ENCODE measurements around the gene SLC25A6. TPM values are rescaled to one million over a fixed set of nuclear protein-coding genes. Genes with fewer than 3 reads are reported as not detected.

The SLC25A6 gene
- total RNA-seq, 1 experiment from 2014 or later: 455 TPM

DNA sequence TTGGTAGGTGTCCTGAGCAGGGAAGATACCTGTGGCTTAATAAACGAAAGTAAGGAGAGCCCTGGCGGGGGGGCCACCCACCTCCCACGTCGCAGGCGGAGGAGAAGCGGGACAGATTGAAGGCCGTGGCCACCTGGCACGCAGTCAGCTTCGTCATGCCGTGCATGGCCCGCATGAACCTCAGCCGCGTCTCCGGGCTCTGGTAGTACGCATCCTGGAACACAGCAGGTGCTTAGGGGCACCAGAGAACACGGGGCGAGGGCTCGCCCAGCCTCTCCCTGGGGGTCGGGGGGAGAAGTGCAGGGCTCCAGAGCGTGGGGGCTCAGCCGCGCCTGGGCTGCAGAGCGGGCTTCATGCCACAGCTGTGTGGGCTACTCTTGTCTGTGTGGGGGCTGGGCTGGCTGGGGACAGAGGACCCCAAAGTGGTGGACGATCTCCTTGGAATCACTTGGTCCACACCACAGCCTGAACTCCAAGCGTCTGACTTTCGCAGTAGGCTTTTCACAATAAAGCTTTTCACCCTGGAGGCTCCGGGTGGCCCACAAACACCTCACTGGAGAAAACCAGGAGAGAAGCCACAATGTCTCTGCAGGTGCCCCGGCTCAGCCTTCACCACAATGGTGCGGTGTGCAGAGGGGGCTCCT, 27.1 kb upstream of the SLC25A6 start:
- H3K4me3 ChIP-seq (ENCODE audit: low read depth, low read length): no peak overlapping the region
- no peak for DNase-seq
- Mint-ChIP-seq H3K4me3 (ENCODE audit: unreplicated experiment) (no peak overlapping the region), H3K9me3 (ENCODE audit: unreplicated experiment) (peaks cover 22% of the 10 kb centered on the region), H3K36me3 (ENCODE audit: insufficient read depth, unreplicated experiment) (peaks cover 49% of the 10 kb centered on the region), H3K4me1 (ENCODE audit: low read depth, unreplicated experiment) (peaks cover 9% of the 10 kb centered on the region), H3K27ac (ENCODE audit: unreplicated experiment) (no peak overlapping the region), H3K27me3 (ENCODE audit: insufficient read depth, unreplicated experiment) (no peaks in the 10 kb centered on the region)
- intact Hi-C loops (cut with micrococcal nuclease; ENCODE audit: unreplicated experiment): no loop called here
- CTCF ChIA-PET: no interaction called here
- peaks cover 2% of the 10 kb centered on the region; the same call in 1 of the 2 replicates for H3K36me3 ChIP-seq (ENCODE audit: control insufficient read depth, insufficient read depth, low read length)
- BruUV-seq (replicated peaks): no TSS peak
- H3K27me3 ChIP-seq (replicated peaks; ENCODE audit: control insufficient read depth, insufficient read depth, low read length): no peaks in the 10 kb centered on the region
- H3K4me1 ChIP-seq: no peaks in the 10 kb centered on the region
- H3K9me3 ChIP-seq: peaks cover 15% of the 10 kb centered on the region
- TF ChIP-seq, protein P1, sequence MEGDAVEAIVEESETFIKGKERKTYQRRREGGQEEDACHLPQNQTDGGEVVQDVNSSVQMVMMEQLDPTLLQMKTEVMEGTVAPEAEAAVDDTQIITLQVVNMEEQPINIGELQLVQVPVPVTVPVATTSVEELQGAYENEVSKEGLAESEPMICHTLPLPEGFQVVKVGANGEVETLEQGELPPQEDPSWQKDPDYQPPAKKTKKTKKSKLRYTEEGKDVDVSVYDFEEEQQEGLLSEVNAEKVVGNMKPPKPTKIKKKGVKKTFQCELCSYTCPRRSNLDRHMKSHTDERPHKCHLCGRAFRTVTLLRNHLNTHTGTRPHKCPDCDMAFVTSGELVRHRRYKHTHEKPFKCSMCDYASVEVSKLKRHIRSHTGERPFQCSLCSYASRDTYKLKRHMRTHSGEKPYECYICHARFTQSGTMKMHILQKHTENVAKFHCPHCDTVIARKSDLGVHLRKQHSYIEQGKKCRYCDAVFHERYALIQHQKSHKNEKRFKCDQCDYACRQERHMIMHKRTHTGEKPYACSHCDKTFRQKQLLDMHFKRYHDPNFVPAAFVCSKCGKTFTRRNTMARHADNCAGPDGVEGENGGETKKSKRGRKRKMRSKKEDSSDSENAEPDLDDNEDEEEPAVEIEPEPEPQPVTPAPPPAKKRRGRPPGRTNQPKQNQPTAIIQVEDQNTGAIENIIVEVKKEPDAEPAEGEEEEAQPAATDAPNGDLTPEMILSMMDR (IDR thresholded peaks at IDR 0.05; ENCODE audit: insufficient read depth in 1 of 2, low read depth in 1 of 2, low read length in 1 of 2, severe bottlenecking in 1 of 2, unreplicated experiment in 1 of 2): no peak
- POLR2A ChIA-PET: no interaction called here

DNA sequence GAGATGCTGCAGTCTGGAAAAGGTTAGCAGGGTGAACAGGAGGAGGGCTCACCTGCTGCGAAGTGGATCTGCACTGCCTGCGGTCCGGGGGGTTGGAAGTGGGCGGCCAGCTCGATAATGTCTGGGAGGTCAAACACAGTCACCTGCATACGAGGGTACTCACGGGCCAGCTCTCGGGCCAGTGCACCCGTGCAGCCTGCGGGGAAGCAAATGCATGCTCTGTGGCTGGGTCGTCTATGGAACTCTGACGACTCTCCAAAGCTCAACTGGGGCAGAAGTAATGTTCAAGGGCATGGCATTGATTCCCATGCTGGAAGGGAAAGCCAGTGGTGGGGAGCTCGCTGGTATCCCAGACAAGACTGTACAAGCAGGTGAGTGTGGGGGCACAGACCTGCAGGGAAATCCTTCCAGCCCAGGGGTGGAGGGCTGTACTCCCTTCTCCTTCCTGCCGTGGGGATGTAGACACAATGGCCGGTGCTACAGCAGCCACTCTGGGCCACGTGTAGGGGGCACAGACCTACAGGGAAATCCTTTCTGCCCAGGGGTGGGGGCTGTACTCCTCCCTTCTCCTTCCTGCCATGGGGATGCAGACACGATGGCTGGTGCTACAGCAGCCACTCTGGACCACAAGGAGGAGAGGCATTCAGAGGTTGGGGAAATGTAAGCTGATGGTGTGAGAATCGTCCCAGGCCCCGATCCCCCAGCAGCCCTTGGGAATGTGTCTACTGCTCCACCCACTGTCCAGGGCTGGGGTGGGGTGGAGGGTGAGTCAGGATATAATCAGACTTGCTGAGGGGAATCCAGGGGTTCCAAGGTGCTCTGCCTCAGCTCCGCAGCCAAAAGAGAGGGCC, 26.2 kb upstream of the SLC25A6 start:
- H3K9me3 ChIP-seq: peaks cover 15% of the 10 kb centered on the region
- TF ChIP-seq, protein P1 (IDR thresholded peaks at IDR 0.05; ENCODE audit: insufficient read depth in 1 of 2, low read depth in 1 of 2, low read length in 1 of 2, severe bottlenecking in 1 of 2, unreplicated experiment in 1 of 2): no peak
- H3K4me3 ChIP-seq (ENCODE audit: low read depth, low read length): no peak overlapping the region
- H3K27me3 ChIP-seq (replicated peaks; ENCODE audit: control insufficient read depth, insufficient read depth, low read length): no peaks in the 10 kb centered on the region
- intact Hi-C loops (cut with micrococcal nuclease; ENCODE audit: unreplicated experiment): no loop called here
- no peaks in the 10 kb centered on the region for H3K4me1 ChIP-seq
- POLR2A ChIA-PET: no interaction called here
- H3K27ac Mint-ChIP-seq (ENCODE audit: unreplicated experiment): no peak overlapping the region
- peaks cover 14% of the 10 kb centered on the region for H3K9me3 Mint-ChIP-seq (ENCODE audit: unreplicated experiment)
- peaks cover 2% of the 10 kb centered on the region; the same call in 1 of the 2 replicates for H3K36me3 ChIP-seq (ENCODE audit: control insufficient read depth, insufficient read depth, low read length)
- H3K4me1 Mint-ChIP-seq (ENCODE audit: low read depth, unreplicated experiment): peaks cover 9% of the 10 kb centered on the region
- no peak overlapping the region for H3K4me3 Mint-ChIP-seq (ENCODE audit: unreplicated experiment)
- CTCF ChIA-PET: no interaction called here
- H3K36me3 Mint-ChIP-seq (ENCODE audit: insufficient read depth, unreplicated experiment): peaks cover 49% of the 10 kb centered on the region
- no TSS peak for BruUV-seq (replicated peaks)
- no peak for DNase-seq
- H3K27me3 Mint-ChIP-seq (ENCODE audit: insufficient read depth, unreplicated experiment): no peaks in the 10 kb centered on the region

DNA sequence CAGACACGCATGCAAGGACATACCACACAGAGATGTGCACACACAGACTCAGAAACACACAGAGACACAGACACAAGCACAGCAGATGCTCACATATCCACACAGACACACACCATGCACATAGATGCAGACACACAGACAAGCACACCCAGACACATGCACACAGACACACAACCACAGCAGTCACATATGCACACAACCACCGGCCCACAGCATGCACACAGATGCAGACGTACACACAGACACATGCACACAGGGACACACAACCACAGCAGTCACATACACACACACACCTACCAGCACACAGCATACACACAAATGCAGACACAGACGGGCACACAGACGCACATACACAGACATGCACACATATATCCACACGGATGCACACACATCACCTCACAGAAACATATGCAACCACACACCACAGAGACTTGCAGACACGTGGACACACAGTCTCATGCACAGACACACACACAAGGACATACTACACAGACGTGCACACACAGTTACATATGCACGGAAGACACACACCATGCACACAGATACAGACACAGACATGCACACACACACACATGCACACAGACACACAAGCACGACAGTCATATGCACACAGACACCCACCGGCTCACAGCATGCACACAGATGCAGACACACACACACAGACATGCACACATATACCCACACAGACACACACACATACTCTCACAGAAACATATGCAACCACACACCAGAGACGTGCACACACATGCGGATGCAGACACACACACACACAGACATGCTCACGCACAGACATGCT, 25.2 kb upstream of the SLC25A6 start:
- peaks cover 14% of the 10 kb centered on the region for H3K9me3 Mint-ChIP-seq (ENCODE audit: unreplicated experiment)
- H3K9me3 ChIP-seq: peaks cover 10% of the 10 kb centered on the region
- no peak overlapping the region for H3K4me3 ChIP-seq (ENCODE audit: low read depth, low read length)
- ChIA-PET POLR2A (no interaction called here), CTCF (no interaction called here)
- H3K36me3 Mint-ChIP-seq (ENCODE audit: insufficient read depth, unreplicated experiment): peaks cover 51% of the 10 kb centered on the region
- no TSS peak for BruUV-seq (replicated peaks)
- peaks cover 2% of the 10 kb centered on the region; the same call in 1 of the 2 replicates for H3K36me3 ChIP-seq (ENCODE audit: control insufficient read depth, insufficient read depth, low read length)
- intact Hi-C loops (cut with micrococcal nuclease; ENCODE audit: unreplicated experiment): no loop called here
- no peaks in the 10 kb centered on the region for H3K4me1 ChIP-seq
- no peak overlapping the region for H3K27ac Mint-ChIP-seq (ENCODE audit: unreplicated experiment)
- TF ChIP-seq, protein P1 (IDR thresholded peaks at IDR 0.05; ENCODE audit: insufficient read depth in 1 of 2, low read depth in 1 of 2, low read length in 1 of 2, severe bottlenecking in 1 of 2, unreplicated experiment in 1 of 2): no peak
- H3K4me3 Mint-ChIP-seq (ENCODE audit: unreplicated experiment): no peak overlapping the region
- H3K27me3 Mint-ChIP-seq (ENCODE audit: insufficient read depth, unreplicated experiment): no peaks in the 10 kb centered on the region
- H3K27me3 ChIP-seq (replicated peaks; ENCODE audit: control insufficient read depth, insufficient read depth, low read length): no peaks in the 10 kb centered on the region
- DNase-seq: no peak
- H3K4me1 Mint-ChIP-seq (ENCODE audit: low read depth, unreplicated experiment): peaks cover 9% of the 10 kb centered on the region
